ENCODE data around the gene IL9R. TPM values are rescaled to one million over a fixed set of nuclear protein-coding genes. Genes with fewer than 3 reads are reported as not detected.
"Not testable (repeated sequence)": the region's sequence is repeated elsewhere in the genome, so short reads cannot be mapped to it uniquely, and the experiment has no call there.

Gene IL9R
- total RNA-seq, 2 donors from 2014 or later = 0.83 TPM; not detected in 1

- DNase-seq (ENCODE audit: low spot score); intact Hi-C loops (cut with DNase I): not testable (repeated sequence)
These were observed 27.5 kb downstream of the IL9R start for GRCh38 chrX:156024949-156025492.

GRCh38 chrX:156028653-156029237, 31.2 kb downstream of the IL9R start:
- intact Hi-C loops (cut with DNase I) = not testable (repeated sequence)

GRCh38 chrX:156029296-156029695, 31.8 kb downstream of the IL9R start:
- intact Hi-C loops (cut with DNase I); DNase-seq (ENCODE audit: low spot score): not testable (repeated sequence)

More at GRCh38 chrX:156028653-156029237, 31.2 kb downstream of the IL9R start:
- DNase-seq (ENCODE audit: low spot score) = not testable (repeated sequence)

- intact Hi-C loops (cut with DNase I); DNase-seq (ENCODE audit: low spot score): not testable (repeated sequence)
These were observed 32.4 kb downstream of the IL9R start for GRCh38 chrX:156029707-156030442.

- intact Hi-C loops (cut with DNase I); DNase-seq (ENCODE audit: low spot score): not testable (repeated sequence)
These were observed 33.0 kb downstream of the IL9R start for GRCh38 chrX:156030474-156030873.

Other genes starting within 250 kb of the IL9R start
- gene VAMP7, start 116.4 kb upstream of the IL9R start, total RNA-seq = 10 to 100 TPM; 36.7 to 37.9 TPM